ENCODE results near the gene RNLS.
"Not testable (repeated sequence)": the region's sequence is repeated elsewhere in the genome, so short reads cannot be mapped to it uniquely, and the experiment has no call there.

Gene RNLS

GRCh38 chr10:88386821-88387773 is 196.0 kb downstream of the RNLS start:
- DNase-seq (ENCODE audit: low read depth), result peak; percentile 37

- DNase-seq (ENCODE audit: low read depth), result no peak
These were observed 196.8 kb downstream of the RNLS start for GRCh38 chr10:88386204-88386788.

- no peak for DNase-seq (ENCODE audit: low read depth)
These were observed 197.4 kb downstream of the RNLS start for GRCh38 chr10:88385601-88386203.

- DNase-seq (ENCODE audit: low read depth), result no peak
These were observed 199.8 kb downstream of the RNLS start for GRCh38 chr10:88383276-88383675.

- DNase-seq (ENCODE audit: low read depth), result no peak
These were observed 200.4 kb downstream of the RNLS start for GRCh38 chr10:88382699-88383098.

GRCh38 chr10:88379575-88379974 is 203.5 kb downstream of the RNLS start:
- DNase-seq (ENCODE audit: low read depth), result peak; percentile 56

- DNase-seq (ENCODE audit: low read depth), result no peak
These were observed 205.6 kb downstream of the RNLS start for GRCh38 chr10:88377510-88377909.

GRCh38 chr10:88374392-88375175 is 208.5 kb downstream of the RNLS start:
- no peak for DNase-seq (ENCODE audit: low read depth)

- no peak for DNase-seq (ENCODE audit: low read depth)
These were observed 210.1 kb downstream of the RNLS start for GRCh38 chr10:88372881-88373592.

GRCh38 chr10:88372051-88372715 is 210.9 kb downstream of the RNLS start:
- no peak for DNase-seq (ENCODE audit: low read depth)

GRCh38 chr10:88370713-88371112 is 212.4 kb downstream of the RNLS start:
- DNase-seq (ENCODE audit: low read depth), result no peak

GRCh38 chr10:88366772-88367171 is 216.3 kb downstream of the RNLS start:
- DNase-seq (ENCODE audit: low read depth), result no peak

GRCh38 chr10:88361995-88362807 is 220.9 kb downstream of the RNLS start:
- DNase-seq (ENCODE audit: low read depth), result no peak

GRCh38 chr10:88361494-88361893 is 221.6 kb downstream of the RNLS start:
- DNase-seq (ENCODE audit: low read depth), result no peak

GRCh38 chr10:88355750-88356149 is 227.4 kb downstream of the RNLS start:
- not testable (repeated sequence) for DNase-seq (ENCODE audit: low read depth)

GRCh38 chr10:88347597-88348304 is 235.4 kb downstream of the RNLS start:
- no peak for DNase-seq (ENCODE audit: low read depth)

- no peak for DNase-seq (ENCODE audit: low read depth)
These were observed 236.1 kb downstream of the RNLS start for GRCh38 chr10:88347022-88347421.

- DNase-seq (ENCODE audit: low read depth), result no peak
These were observed 236.8 kb downstream of the RNLS start for GRCh38 chr10:88346144-88346977.
